HEK293 (cell line): ENCODE results near the gene FGF8.

Experiments
- GLI4 ChIP-seq: fragments of 450-650 bp; formaldehyde crosslinking; IDR thresholded peaks from 2 replicates; pipeline ENCODE4 v1.5.1; 2016; ENCODE audit warnings: missing biosample characterization, missing genetic modification characterization
- OVOL3 ChIP-seq: fragments of 450-650 bp; formaldehyde crosslinking; IDR thresholded peaks from 2 replicates; pipeline ENCODE4 v1.5.1; 2016; ENCODE audit warnings: missing biosample characterization, missing genetic modification characterization
- SP7 ChIP-seq: fragments of 450-650 bp; formaldehyde crosslinking; IDR thresholded peaks from 2 replicates; pipeline ENCODE4 v1.5.1; 2016; ENCODE audit warnings: missing biosample characterization, missing genetic modification characterization
- ZBTB7A ChIP-seq: fragments of 450-650 bp; formaldehyde crosslinking; IDR thresholded peaks from 2 replicates; pipeline ENCODE4 v1.5.1; 2016; ENCODE audit warnings: low read depth, missing biosample characterization, missing genetic modification characterization
- ZFHX2 ChIP-seq: fragments of 450-650 bp; formaldehyde crosslinking; conservative IDR thresholded peaks from 2 replicates; pipeline ENCODE4 v1.5.1; 2016; ENCODE audit warnings: missing biosample characterization, missing genetic modification characterization
- ZNF223 ChIP-seq: fragments of 450-650 bp; formaldehyde crosslinking; IDR thresholded peaks from 2 replicates; pipeline ENCODE4 v1.5.1; 2016; ENCODE audit warnings: missing biosample characterization, missing genetic modification characterization
- ZNF341 ChIP-seq: fragments of 450-650 bp; formaldehyde crosslinking; IDR thresholded peaks from 2 replicates; pipeline ENCODE4; 2016; ENCODE audit warnings: low read depth, missing biosample characterization, missing genetic modification characterization
- ZNF555 ChIP-seq: fragments of 450-650 bp; formaldehyde crosslinking; conservative IDR thresholded peaks from 2 replicates; pipeline ENCODE4 v1.5.1; 2017; ENCODE audit warnings: missing biosample characterization, mild to moderate bottlenecking, missing genetic modification characterization, inconsistent platforms
- ZNF658 ChIP-seq: fragments of 450-650 bp; formaldehyde crosslinking; IDR thresholded peaks from 2 replicates; pipeline ENCODE4; 2016; ENCODE audit warnings: missing biosample characterization, missing genetic modification characterization
- ZNF837 ChIP-seq: fragments of 450-650 bp; formaldehyde crosslinking; IDR thresholded peaks from 2 replicates; pipeline ENCODE4 v1.5.1; 2016; ENCODE audit warnings: missing biosample characterization, missing genetic modification characterization
- TF ChIP-seq, protein P1 (sequence below): fragments of 450-650 bp; formaldehyde crosslinking; IDR thresholded peaks from 2 replicates; pipeline ENCODE4 v1.5.1; 2016; ENCODE audit warnings: missing biosample characterization, missing genetic modification characterization
- TF ChIP-seq, protein P2 (sequence below): fragments of 450-650 bp; formaldehyde crosslinking; IDR thresholded peaks from 2 replicates; pipeline ENCODE4 v1.5.0; 2017; ENCODE audit warnings: missing biosample characterization, missing genetic modification characterization, borderline replicate concordance
- TF ChIP-seq, protein P3 (sequence below): fragments of 450-650 bp; formaldehyde crosslinking; IDR thresholded peaks from 2 replicates; pipeline ENCODE4 v1.5.1; 2017; ENCODE audit warnings: missing biosample characterization, missing genetic modification characterization
- TF ChIP-seq, protein P4 (sequence below): fragments of 450-650 bp; IDR thresholded peaks from 2 replicates; pipeline ENCODE4 v1.5.1; 2018; ENCODE audit warnings: missing biosample characterization, mild to moderate bottlenecking, missing genetic modification characterization
- TF ChIP-seq, protein P5 (sequence below): fragments of 450-650 bp; formaldehyde crosslinking; IDR thresholded peaks from 2 replicates; pipeline ENCODE4 v1.5.1; 2017; ENCODE audit warnings: missing biosample characterization, missing genetic modification characterization
- TF ChIP-seq, protein P6 (sequence below): fragments of 450-650 bp; formaldehyde crosslinking; IDR thresholded peaks from 2 replicates; pipeline ENCODE4 v1.5.1; 2016; ENCODE audit warnings: missing biosample characterization, missing genetic modification characterization
- TF ChIP-seq, protein P7 (sequence below): fragments of 450-650 bp; formaldehyde crosslinking; IDR thresholded peaks from 2 replicates; pipeline ENCODE4 v1.5.1; 2016; ENCODE audit warnings: missing biosample characterization, missing genetic modification characterization
- TF ChIP-seq, protein P8 (sequence below): fragments of 450-650 bp; IDR thresholded peaks from 2 replicates; pipeline ENCODE4 v1.5.1; 2018; ENCODE audit warnings: missing biosample characterization, missing genetic modification characterization

The FGF8 gene

DNA sequence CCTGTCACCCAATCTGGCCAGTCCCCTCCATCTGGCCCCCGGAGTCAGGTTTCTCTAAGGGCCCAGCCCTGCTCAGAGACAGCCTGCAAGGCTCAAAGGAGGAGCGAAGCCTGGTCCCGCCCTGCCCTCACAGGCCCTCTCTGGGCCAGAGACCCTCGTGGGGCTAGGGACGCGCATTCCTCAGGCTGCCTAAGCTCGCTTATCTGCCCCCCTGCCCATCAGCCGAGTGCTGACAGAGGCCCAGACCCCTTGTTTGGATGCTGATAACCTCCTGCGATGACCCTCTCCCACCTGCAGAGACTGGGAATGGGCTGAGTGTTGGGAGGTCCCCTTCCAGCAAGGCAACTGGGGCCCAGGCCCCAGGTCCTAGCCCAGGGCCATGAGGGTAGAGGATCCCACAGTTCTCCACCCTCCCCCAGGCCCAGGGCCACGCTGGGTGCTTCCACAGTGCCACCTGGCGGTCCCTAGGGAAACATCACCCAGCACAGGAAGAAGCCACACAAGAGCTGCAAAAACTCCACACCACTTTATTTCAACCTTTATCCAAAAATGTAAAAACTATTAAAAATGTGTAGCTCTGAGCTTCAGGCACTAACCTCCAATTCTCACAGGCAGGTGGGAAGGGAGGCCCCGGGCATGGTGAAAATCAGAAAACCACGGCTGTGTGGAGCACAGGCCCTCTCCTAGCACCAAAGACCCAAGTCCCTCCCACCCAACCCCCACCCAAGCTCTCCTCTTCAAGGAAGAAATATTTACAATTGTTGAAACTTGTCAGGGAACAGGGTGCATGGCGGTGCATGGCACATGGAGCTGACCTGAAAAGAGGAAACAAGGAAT lies 5.1 kb upstream of the FGF8 start (continued):
- TF ChIP-seq, protein P1, sequence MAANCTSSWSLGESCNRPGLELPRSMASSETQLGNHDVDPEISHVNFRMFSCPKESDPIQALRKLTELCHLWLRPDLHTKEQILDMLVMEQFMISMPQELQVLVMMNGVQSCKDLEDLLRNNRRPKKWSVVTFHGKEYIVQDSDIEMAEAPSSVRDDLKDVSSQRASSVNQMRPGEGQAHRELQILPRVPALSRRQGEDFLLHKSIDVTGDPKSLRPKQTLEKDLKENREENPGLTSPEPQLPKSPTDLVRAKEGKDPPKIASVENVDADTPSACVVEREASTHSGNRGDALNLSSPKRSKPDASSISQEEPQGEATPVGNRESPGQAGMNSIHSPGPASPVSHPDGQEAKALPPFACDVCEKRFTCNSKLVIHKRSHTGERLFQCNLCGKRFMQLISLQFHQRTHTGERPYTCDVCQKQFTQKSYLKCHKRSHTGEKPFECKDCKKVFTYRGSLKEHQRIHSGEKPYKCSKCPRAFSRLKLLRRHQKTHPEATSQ, result no peak
- TF ChIP-seq ZBTB7A (tag by site-specific recombination) (no peak), ZNF223 (no peak), GLI4 (tag by site-specific recombination) (no peak), ZNF555 (tag by site-specific recombination) (no peak), OVOL3 (tag by site-specific recombination) (no peak), ZNF658 (tag by site-specific recombination) (no peak), ZNF341 (peak; percentile 86), ZFHX2 (tag by site-specific recombination) (no peak), ZNF837 (tag by site-specific recombination) (no peak), SP7 (tag by site-specific recombination) (no peak; the same call in none of the 2 replicates)
- TF ChIP-seq, protein P2, sequence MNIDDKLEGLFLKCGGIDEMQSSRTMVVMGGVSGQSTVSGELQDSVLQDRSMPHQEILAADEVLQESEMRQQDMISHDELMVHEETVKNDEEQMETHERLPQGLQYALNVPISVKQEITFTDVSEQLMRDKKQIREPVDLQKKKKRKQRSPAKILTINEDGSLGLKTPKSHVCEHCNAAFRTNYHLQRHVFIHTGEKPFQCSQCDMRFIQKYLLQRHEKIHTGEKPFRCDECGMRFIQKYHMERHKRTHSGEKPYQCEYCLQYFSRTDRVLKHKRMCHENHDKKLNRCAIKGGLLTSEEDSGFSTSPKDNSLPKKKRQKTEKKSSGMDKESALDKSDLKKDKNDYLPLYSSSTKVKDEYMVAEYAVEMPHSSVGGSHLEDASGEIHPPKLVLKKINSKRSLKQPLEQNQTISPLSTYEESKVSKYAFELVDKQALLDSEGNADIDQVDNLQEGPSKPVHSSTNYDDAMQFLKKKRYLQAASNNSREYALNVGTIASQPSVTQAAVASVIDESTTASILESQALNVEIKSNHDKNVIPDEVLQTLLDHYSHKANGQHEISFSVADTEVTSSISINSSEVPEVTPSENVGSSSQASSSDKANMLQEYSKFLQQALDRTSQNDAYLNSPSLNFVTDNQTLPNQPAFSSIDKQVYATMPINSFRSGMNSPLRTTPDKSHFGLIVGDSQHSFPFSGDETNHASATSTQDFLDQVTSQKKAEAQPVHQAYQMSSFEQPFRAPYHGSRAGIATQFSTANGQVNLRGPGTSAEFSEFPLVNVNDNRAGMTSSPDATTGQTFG (tag by site-specific recombination), result no peak
- TF ChIP-seq, protein P3, sequence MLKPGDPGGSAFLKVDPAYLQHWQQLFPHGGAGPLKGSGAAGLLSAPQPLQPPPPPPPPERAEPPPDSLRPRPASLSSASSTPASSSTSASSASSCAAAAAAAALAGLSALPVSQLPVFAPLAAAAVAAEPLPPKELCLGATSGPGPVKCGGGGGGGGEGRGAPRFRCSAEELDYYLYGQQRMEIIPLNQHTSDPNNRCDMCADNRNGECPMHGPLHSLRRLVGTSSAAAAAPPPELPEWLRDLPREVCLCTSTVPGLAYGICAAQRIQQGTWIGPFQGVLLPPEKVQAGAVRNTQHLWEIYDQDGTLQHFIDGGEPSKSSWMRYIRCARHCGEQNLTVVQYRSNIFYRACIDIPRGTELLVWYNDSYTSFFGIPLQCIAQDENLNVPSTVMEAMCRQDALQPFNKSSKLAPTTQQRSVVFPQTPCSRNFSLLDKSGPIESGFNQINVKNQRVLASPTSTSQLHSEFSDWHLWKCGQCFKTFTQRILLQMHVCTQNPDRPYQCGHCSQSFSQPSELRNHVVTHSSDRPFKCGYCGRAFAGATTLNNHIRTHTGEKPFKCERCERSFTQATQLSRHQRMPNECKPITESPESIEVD, result no peak
- TF ChIP-seq, protein P4, sequence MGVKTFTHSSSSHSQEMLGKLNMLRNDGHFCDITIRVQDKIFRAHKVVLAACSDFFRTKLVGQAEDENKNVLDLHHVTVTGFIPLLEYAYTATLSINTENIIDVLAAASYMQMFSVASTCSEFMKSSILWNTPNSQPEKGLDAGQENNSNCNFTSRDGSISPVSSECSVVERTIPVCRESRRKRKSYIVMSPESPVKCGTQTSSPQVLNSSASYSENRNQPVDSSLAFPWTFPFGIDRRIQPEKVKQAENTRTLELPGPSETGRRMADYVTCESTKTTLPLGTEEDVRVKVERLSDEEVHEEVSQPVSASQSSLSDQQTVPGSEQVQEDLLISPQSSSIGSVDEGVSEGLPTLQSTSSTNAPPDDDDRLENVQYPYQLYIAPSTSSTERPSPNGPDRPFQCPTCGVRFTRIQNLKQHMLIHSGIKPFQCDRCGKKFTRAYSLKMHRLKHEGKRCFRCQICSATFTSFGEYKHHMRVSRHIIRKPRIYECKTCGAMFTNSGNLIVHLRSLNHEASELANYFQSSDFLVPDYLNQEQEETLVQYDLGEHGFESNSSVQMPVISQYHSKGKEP (tag by site-specific recombination), result no peak
- TF ChIP-seq, protein P5, sequence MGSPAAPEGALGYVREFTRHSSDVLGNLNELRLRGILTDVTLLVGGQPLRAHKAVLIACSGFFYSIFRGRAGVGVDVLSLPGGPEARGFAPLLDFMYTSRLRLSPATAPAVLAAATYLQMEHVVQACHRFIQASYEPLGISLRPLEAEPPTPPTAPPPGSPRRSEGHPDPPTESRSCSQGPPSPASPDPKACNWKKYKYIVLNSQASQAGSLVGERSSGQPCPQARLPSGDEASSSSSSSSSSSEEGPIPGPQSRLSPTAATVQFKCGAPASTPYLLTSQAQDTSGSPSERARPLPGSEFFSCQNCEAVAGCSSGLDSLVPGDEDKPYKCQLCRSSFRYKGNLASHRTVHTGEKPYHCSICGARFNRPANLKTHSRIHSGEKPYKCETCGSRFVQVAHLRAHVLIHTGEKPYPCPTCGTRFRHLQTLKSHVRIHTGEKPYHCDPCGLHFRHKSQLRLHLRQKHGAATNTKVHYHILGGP (tag by site-specific recombination), result no peak
- TF ChIP-seq, protein P6, sequence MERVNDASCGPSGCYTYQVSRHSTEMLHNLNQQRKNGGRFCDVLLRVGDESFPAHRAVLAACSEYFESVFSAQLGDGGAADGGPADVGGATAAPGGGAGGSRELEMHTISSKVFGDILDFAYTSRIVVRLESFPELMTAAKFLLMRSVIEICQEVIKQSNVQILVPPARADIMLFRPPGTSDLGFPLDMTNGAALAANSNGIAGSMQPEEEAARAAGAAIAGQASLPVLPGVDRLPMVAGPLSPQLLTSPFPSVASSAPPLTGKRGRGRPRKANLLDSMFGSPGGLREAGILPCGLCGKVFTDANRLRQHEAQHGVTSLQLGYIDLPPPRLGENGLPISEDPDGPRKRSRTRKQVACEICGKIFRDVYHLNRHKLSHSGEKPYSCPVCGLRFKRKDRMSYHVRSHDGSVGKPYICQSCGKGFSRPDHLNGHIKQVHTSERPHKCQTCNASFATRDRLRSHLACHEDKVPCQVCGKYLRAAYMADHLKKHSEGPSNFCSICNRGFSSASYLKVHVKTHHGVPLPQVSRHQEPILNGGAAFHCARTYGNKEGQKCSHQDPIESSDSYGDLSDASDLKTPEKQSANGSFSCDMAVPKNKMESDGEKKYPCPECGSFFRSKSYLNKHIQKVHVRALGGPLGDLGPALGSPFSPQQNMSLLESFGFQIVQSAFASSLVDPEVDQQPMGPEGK (tag by site-specific recombination), result peak; percentile 81; the same call in 1 of the 2 replicates
- TF ChIP-seq, protein P7, sequence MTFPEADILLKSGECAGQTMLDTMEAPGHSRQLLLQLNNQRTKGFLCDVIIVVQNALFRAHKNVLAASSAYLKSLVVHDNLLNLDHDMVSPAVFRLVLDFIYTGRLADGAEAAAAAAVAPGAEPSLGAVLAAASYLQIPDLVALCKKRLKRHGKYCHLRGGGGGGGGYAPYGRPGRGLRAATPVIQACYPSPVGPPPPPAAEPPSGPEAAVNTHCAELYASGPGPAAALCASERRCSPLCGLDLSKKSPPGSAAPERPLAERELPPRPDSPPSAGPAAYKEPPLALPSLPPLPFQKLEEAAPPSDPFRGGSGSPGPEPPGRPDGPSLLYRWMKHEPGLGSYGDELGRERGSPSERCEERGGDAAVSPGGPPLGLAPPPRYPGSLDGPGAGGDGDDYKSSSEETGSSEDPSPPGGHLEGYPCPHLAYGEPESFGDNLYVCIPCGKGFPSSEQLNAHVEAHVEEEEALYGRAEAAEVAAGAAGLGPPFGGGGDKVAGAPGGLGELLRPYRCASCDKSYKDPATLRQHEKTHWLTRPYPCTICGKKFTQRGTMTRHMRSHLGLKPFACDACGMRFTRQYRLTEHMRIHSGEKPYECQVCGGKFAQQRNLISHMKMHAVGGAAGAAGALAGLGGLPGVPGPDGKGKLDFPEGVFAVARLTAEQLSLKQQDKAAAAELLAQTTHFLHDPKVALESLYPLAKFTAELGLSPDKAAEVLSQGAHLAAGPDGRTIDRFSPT (tag by site-specific recombination), result 0 out of 2 replicates have a peak, but pooled peaks have one; percentile 7
- TF ChIP-seq, protein P8, sequence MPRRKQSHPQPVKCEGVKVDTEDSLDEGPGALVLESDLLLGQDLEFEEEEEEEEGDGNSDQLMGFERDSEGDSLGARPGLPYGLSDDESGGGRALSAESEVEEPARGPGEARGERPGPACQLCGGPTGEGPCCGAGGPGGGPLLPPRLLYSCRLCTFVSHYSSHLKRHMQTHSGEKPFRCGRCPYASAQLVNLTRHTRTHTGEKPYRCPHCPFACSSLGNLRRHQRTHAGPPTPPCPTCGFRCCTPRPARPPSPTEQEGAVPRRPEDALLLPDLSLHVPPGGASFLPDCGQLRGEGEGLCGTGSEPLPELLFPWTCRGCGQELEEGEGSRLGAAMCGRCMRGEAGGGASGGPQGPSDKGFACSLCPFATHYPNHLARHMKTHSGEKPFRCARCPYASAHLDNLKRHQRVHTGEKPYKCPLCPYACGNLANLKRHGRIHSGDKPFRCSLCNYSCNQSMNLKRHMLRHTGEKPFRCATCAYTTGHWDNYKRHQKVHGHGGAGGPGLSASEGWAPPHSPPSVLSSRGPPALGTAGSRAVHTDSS (tag by site-specific recombination), result no peak
